Ishikawa (cell line): ENCODE measurements around the gene PAM.

ENCODE experiments used
- CEBPB ChIP-seq: IDR thresholded peaks from 2 replicates; pipeline ENCODE4 v1.6.1; 2012
- CREB1 ChIP-seq: IDR thresholded peaks from 2 replicates; pipeline ENCODE4 v1.6.1; 2012; ENCODE audit warnings: low read depth
- EGR1 ChIP-seq: IDR thresholded peaks from 2 replicates; pipeline ENCODE4 v1.6.1; 2012
- EP300 ChIP-seq: IDR thresholded peaks from 2 replicates; pipeline ENCODE4 v1.6.1; 2012; ENCODE audit warnings: borderline replicate concordance
- FOXM1 ChIP-seq: IDR thresholded peaks from 2 replicates; pipeline ENCODE4 v1.6.1; 2012; ENCODE audit warnings: low read depth, borderline replicate concordance
- NFIC ChIP-seq: IDR thresholded peaks from 2 replicates; pipeline ENCODE4 v1.6.1; 2012
- RAD21 ChIP-seq: IDR thresholded peaks from 2 replicates; pipeline ENCODE4 v1.6.1; 2012; ENCODE audit warnings: low read depth
- TAF1 ChIP-seq: IDR thresholded peaks from 2 replicates; pipeline ENCODE4 v1.6.1; 2012; ENCODE audit warnings: low read depth, mild to moderate bottlenecking
- TCF12 ChIP-seq: IDR thresholded peaks from 2 replicates; pipeline ENCODE4 v1.6.1; 2012; ENCODE audit warnings: low read depth
- TEAD4 ChIP-seq: IDR thresholded peaks from 2 replicates; pipeline ENCODE4 v1.6.1; 2012
- YY1 ChIP-seq: IDR thresholded peaks from 2 replicates; pipeline ENCODE4 v1.6.1; 2012; ENCODE audit warnings: low read depth
- ZBTB7A ChIP-seq: IDR thresholded peaks from 2 replicates; pipeline ENCODE4 v1.6.1; 2012; ENCODE audit warnings: low read depth
- TF ChIP-seq, protein P1 (sequence below): IDR thresholded peaks from 2 replicates; pipeline ENCODE4 v1.6.1; 2012
- TF ChIP-seq, protein P2 (sequence below): IDR thresholded peaks from 2 replicates; pipeline ENCODE4 v1.6.1; 2012; ENCODE audit warnings: low read depth, mild to moderate bottlenecking
- TF ChIP-seq, protein P3 (sequence below): IDR thresholded peaks from 2 replicates; pipeline ENCODE4 v1.6.1; 2012

PAM gene

DNA sequence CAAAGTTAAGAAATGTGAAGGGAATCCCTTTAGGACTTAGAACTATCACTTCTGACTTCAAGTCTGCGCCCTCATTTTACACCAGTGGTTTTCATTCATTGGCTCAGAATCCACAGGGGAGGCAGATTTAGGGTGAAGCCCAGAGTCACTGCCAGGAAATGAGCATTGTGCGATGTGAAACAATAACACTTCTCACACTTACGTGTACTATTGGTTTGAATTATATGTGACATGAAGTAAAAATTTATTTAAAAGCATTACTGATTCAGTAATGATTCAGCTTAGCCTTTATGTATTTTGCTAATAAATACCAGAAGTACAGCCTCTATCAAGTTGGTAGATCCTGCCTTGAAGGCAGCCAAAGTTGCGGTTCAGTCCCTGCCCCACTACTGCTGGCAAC, 98.6 kb downstream of the PAM start:
- TF ChIP-seq, protein P1, sequence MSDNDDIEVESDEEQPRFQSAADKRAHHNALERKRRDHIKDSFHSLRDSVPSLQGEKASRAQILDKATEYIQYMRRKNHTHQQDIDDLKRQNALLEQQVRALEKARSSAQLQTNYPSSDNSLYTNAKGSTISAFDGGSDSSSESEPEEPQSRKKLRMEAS: no peak
- TF ChIP-seq CREB1 (no peak), TCF12 (no peak), FOXM1 (no peak), TEAD4 (no peak)
- TF ChIP-seq, protein P2, sequence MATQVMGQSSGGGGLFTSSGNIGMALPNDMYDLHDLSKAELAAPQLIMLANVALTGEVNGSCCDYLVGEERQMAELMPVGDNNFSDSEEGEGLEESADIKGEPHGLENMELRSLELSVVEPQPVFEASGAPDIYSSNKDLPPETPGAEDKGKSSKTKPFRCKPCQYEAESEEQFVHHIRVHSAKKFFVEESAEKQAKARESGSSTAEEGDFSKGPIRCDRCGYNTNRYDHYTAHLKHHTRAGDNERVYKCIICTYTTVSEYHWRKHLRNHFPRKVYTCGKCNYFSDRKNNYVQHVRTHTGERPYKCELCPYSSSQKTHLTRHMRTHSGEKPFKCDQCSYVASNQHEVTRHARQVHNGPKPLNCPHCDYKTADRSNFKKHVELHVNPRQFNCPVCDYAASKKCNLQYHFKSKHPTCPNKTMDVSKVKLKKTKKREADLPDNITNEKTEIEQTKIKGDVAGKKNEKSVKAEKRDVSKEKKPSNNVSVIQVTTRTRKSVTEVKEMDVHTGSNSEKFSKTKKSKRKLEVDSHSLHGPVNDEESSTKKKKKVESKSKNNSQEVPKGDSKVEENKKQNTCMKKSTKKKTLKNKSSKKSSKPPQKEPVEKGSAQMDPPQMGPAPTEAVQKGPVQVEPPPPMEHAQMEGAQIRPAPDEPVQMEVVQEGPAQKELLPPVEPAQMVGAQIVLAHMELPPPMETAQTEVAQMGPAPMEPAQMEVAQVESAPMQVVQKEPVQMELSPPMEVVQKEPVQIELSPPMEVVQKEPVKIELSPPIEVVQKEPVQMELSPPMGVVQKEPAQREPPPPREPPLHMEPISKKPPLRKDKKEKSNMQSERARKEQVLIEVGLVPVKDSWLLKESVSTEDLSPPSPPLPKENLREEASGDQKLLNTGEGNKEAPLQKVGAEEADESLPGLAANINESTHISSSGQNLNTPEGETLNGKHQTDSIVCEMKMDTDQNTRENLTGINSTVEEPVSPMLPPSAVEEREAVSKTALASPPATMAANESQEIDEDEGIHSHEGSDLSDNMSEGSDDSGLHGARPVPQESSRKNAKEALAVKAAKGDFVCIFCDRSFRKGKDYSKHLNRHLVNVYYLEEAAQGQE: no peak

DNA sequence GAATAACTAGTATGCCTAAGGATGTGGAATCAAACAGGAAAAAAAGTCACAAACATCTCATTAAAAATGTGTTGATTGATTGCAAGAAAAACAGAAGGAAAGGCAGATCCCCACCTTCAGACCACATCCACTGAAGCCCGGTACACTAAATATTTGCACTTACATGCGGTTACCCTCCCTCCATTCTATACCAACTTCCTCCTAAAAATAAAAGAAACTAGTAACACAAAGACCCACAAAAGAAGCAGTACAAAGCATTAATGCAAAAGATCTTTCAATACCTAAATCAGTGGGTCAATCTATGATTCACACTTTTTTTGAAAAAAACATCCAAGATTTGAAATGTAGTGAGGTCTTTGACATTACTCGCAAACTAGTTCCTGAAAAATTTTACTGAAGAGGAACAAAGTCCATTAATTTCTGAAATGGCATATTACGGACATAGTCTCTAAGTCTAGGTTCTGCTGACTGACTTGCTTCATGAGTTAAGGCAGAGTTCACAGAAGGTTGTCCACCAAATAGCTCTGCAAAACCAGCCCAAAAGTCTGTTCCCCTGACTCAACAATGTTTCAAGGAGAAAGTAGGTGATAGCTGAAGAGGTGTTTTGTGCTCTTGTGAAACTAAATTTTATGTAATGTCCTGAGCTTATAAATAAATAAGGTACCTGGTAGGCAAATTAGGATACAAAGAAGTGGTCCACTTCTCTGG, 100.7 kb downstream of the PAM start:
- TF ChIP-seq, protein P3, sequence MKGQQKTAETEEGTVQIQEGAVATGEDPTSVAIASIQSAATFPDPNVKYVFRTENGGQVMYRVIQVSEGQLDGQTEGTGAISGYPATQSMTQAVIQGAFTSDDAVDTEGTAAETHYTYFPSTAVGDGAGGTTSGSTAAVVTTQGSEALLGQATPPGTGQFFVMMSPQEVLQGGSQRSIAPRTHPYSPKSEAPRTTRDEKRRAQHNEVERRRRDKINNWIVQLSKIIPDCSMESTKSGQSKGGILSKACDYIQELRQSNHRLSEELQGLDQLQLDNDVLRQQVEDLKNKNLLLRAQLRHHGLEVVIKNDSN: no peak
- TF ChIP-seq RAD21: no peak
- no peak for TF ChIP-seq TEAD4
- TF ChIP-seq CEBPB: no peak
- no peak for TF ChIP-seq YY1
- no peak for TF ChIP-seq CREB1
- TF ChIP-seq ZBTB7A: no peak
- TF ChIP-seq TAF1: no peak

DNA sequence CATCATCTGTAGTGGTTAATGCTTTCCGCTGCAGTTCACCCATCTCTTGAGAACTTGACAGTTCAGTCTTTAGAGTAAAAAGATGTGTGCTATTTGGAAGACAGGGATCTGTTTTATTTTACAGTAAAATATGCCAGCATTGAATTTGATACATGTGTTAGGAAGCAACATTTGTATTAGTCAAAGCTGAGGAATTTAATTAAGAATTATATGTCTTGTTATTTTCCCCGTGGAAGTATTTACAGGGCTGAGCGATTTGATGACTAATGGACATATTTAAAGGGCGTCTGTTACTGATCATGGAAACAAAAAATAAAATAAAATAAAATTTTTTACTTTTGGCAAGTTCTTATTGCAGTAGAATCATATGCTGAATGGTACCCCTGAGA, 101.3 kb downstream of the PAM start:
- TF ChIP-seq CREB1 (no peak), EGR1 (no peak), ZBTB7A (no peak), CEBPB (no peak), TCF12 (no peak), YY1 (no peak), FOXM1 (no peak), TAF1 (no peak), EP300 (no peak), TEAD4 (no peak)
- TF ChIP-seq, protein P2: no peak
- TF ChIP-seq, protein P3: no peak
- TF ChIP-seq, protein P1: no peak

DNA sequence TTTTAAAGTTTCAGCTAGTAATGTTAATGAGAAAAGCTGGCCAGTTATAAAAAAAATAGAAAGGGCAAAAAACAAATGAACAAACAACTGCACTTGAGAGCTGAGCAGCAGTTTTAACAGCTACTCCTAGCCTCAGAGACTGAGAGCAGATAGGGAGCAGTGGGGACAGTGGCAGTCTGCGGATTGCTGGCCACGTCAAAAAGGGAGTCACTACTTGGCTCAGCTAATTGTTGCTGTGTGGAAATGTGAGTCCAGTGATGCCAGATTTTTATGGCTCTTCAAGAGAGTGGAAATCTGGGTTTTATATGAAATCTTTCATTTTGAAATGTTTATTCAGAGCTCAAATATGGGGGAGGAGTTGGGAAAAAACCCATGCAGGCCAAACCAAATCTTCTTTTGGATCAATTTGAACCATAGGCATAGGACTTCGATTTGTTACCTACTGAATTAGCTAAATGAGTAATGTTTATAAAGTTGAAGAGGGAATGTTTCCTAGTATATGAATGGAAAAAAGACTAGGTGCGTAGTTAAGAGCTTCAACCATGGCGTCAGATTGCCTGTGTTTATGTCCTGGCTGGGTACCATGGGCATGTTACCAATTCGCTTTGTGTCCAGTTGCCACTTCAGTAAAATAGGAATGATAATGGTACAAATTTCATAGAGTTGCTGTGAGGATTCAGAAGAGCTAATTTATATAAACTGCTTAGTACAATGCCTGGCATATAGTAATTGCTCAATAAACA, 102.1 kb downstream of the PAM start:
- TF ChIP-seq CREB1 (no peak), EP300 (no peak), CEBPB (no peak), EGR1 (no peak), TAF1 (no peak), ZBTB7A (no peak), NFIC (no peak), YY1 (no peak), FOXM1 (no peak), TCF12 (no peak), TEAD4 (no peak), RAD21 (no peak)
- TF ChIP-seq, protein P3: no peak
- TF ChIP-seq, protein P2: no peak
- TF ChIP-seq, protein P1: no peak
